Endometrial microvascular endothelial cells (primary cell): Measurements from ENCODE around the gene LPCAT4. TPM values are rescaled to one million over a fixed set of nuclear protein-coding genes. Genes with fewer than 3 reads are reported as not detected.

Experiments used
- in situ Hi-C: cut with HindIII; loops from 2 replicates; pipeline ENCODE4 v1.10.0; 2017; ENCODE audit warnings: low sequenced_read_pairs, low pct_unique_long_range_greater_than_20kb; ENCODE audit errors: inconsistent ontology term
- total RNA-seq: library from RNA; depleted of rRNA; stranded (reverse); fragments of >200 nt; gene quantifications from one replicate; pipeline ENCODE4 v1.2.3, GENCODE V29; 2015; ENCODE audit errors: inconsistent ontology term

Gene LPCAT4
- total RNA-seq, 1 donor from 2014 or later: 15.0 TPM

- in situ Hi-C loops: no loop called here
Measured at GRCh38 chr15:34341381-34342212, 25.4 kb downstream of the LPCAT4 start.

- in situ Hi-C loops: no loop called here
Measured at GRCh38 chr15:34339946-34340345, 27.1 kb downstream of the LPCAT4 start.

- in situ Hi-C loops: no loop called here
Measured at GRCh38 chr15:34338347-34338746, 28.6 kb downstream of the LPCAT4 start.

GRCh38 chr15:34337557-34338306 is 29.3 kb downstream of the LPCAT4 start, which contains the start of gene SLC12A6:
Gene SLC12A6 (minus strand): TSS chr15:34337781. CDS start chr15:34336680, 1,101 bp downstream.
- in situ Hi-C loops: no loop called here

- in situ Hi-C loops: no loop called here
Measured at GRCh38 chr15:34336991-34337556, 29.9 kb downstream of the LPCAT4 start.

- in situ Hi-C loops: no loop called here
Measured at GRCh38 chr15:34336231-34336990, 30.6 kb downstream of the LPCAT4 start.

- in situ Hi-C loops: no loop called here
Measured at GRCh38 chr15:34335176-34336032, 31.6 kb downstream of the LPCAT4 start.

- in situ Hi-C loops: no loop called here
Measured at GRCh38 chr15:34334672-34335071, 32.3 kb downstream of the LPCAT4 start.

- in situ Hi-C loops: no loop called here
Measured at GRCh38 chr15:34332553-34333120, 34.4 kb downstream of the LPCAT4 start.

GRCh38 chr15:34331809-34332208 is 35.2 kb downstream of the LPCAT4 start:
- in situ Hi-C loops: no loop called here

GRCh38 chr15:34330279-34330678 is 36.7 kb downstream of the LPCAT4 start:
- in situ Hi-C loops: no loop called here

GRCh38 chr15:34329006-34329405 is 38.0 kb downstream of the LPCAT4 start:
- in situ Hi-C loops: no loop called here

- in situ Hi-C loops: no loop called here
Measured at GRCh38 chr15:34327906-34328305, 39.1 kb downstream of the LPCAT4 start.

- in situ Hi-C loops: no loop called here
Measured at GRCh38 chr15:34325368-34325767, 41.6 kb downstream of the LPCAT4 start.

GRCh38 chr15:34324933-34325332 is 42.1 kb downstream of the LPCAT4 start:
- in situ Hi-C loops: no loop called here

GRCh38 chr15:34323217-34323616 is 43.8 kb downstream of the LPCAT4 start:
- in situ Hi-C loops: no loop called here

- in situ Hi-C loops: no loop called here
Measured at GRCh38 chr15:34318277-34319079, 48.5 kb downstream of the LPCAT4 start.
